ENCODE results near the gene SRP9. TPM values are rescaled to one million over a fixed set of nuclear protein-coding genes. Genes with fewer than 3 reads are reported as not detected.
"Not testable (repeated sequence)": the region's sequence is repeated elsewhere in the genome, so short reads cannot be mapped to it uniquely, and the experiment has no call there.

SRP9 gene
- total RNA-seq, 1 donor from 2014 or later = 480 TPM

DNA sequence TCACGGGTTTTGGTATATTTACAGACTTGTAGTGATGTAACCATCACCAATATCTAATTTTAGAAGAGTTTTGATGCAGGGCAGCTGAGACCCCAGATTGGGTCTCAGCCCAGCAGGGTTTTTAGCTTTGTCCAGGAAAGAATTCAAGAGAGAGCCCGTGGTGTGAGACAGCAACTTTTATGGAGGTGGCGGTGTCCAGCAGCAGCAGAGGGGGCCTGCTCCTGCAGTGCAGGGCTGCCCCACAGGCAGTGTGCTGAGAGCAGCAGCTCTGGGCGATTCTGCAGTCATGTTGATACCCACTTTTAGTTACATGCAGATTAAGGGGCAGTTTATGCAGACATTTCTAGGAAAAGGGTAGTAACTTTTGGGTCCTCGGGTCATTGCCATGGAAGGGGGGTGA, 30.5 kb downstream of the SRP9 start:
- Mint-ChIP-seq H3K36me3 (ENCODE audit: low read depth) (peaks cover 3% of the 10 kb centered on the region), H3K4me3 (peak overlapping the region; percentile 87), H3K9me3 (no peaks in the 10 kb centered on the region), H3K27ac (ENCODE audit: unreplicated experiment) (no peak overlapping the region), H3K27me3 (ENCODE audit: low read depth) (peaks cover 8% of the 10 kb centered on the region), H3K4me1 (peaks cover 23% of the 10 kb centered on the region)
- DNase-seq (ENCODE audit: low read depth, low spot score) = no peak
- no peak for TF ChIP-seq CTCF (conservative IDR thresholded peaks at IDR 0.05)

GRCh38 chr1:225809842-225810578, 32.4 kb downstream of the SRP9 start, which contains the start of gene EPHX1:
EPHX1 (plus strand) TSS chr1:225810124; CDS start chr1:225828730, 18,606 bp downstream.
- TF ChIP-seq CTCF (conservative IDR thresholded peaks at IDR 0.05) = peak; percentile 50
- peak within 1 kb of the TSS; percentile 84 for H3K27ac Mint-ChIP-seq (ENCODE audit: unreplicated experiment)
- no peaks in the 10 kb centered on the region for H3K9me3 Mint-ChIP-seq
- H3K27me3 Mint-ChIP-seq (ENCODE audit: low read depth) = peaks cover 8% of the 10 kb centered on the region
- H3K4me3 Mint-ChIP-seq = peak within 1 kb of the TSS; percentile 92
- peak; percentile 82 for DNase-seq (ENCODE audit: low read depth, low spot score)
- H3K4me1 Mint-ChIP-seq = peaks cover 31% of the 10 kb centered on the region
- H3K36me3 Mint-ChIP-seq (ENCODE audit: low read depth) = no peaks in the 10 kb centered on the region

DNA sequence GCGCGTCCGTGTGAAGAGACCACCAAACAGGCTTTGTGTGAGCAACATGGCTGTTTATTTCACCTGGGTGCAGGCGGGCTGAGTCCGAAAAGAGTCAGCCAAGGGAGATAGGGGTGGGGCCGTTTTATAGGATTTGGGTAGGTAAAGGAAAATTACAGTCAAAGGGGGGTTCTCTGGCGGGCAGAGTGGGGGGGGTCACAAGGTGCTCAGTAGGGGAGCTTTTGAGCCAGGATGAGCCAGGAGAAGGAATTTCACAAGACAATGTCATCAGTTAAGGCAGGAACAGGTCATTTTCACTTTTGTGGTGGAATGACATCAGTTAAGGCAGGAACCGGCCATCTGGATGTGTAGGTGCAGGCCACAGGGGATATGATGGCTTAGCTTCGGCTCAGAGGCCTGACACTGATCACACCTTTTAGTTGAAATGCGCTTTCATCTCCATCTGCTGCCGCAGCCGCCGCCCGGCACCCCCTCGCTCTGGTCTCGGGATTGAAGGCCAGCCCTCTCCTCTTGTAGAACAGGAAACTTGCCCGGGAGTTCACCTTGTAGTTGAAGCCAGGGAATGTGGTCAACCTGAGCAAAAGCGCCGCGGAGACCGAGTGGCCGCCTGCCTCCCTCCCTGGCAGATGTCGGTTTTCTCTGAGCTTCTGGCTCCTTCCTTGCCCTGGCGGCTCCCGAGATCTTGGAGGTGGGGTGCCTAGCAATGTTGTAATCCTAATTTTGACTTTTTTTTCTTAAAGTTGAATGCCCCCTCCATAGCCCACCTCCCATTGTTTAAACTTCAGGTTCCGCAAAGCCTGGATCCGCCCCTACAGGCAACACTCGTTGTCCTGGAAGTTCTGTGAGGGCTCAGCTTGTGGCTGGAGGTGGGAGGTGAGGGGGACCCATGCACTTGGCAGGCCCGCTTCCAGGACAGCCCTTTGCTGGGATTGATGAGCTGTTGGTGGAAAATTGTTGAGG, 33.2 kb downstream of the SRP9 start:
- peaks cover 31% of the 10 kb centered on the region for H3K4me1 Mint-ChIP-seq
- peak; percentile 4 for TF ChIP-seq CTCF (conservative IDR thresholded peaks at IDR 0.05)
- DNase-seq (ENCODE audit: low read depth, low spot score); H3K9me3 Mint-ChIP-seq; H3K27me3 Mint-ChIP-seq (ENCODE audit: low read depth); H3K36me3 Mint-ChIP-seq (ENCODE audit: low read depth): not testable (repeated sequence)
- peak overlapping the region; percentile 92 for H3K4me3 Mint-ChIP-seq
- peak overlapping the region; percentile 84 for H3K27ac Mint-ChIP-seq (ENCODE audit: unreplicated experiment)

DNA sequence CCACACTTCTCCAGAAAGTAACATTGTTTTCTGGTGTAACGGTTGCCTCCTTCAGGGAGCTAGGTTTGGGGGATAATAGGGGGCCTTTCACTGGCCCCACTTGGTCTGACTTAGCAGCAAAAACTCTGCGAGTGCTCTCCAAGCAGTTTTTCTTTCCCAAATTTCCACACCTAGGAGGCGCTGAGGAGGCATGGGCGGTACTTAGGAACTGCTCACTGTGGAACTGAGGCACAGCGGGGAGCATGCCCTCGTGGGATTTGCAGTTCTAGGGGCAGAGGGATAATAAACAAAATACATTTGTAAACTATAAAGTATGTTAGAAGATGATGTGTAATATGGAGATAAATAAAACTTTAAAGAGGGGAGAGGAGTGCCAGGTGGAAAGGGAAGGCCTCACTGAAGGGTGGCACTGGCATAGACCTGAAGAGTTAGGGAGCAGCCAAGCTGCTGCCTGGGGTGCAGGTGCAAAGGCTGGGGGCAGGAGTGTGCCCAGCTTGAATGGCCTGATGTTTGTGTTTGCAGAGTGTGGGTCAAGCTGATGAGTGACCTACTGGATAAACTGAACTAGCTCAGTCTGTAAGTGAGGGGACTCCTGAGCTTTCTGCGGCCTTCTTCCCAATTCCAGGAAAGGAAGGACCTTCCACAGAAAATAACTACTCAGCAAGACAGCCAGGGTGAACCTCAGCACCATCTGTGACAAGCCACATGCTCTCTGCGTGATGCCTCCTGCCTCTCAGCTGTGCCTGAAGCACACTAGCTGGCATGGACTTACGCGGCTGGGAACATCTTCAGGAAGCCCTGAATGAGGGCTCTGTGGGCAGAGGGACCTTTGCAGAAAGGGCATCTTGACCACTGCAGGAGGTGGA, 34.2 kb downstream of the SRP9 start:
- peak; percentile 44 for TF ChIP-seq CTCF (conservative IDR thresholded peaks at IDR 0.05)
- Mint-ChIP-seq H3K4me1 (peaks cover 31% of the 10 kb centered on the region), H3K4me3 (peak overlapping the region; percentile 92), H3K27ac (ENCODE audit: unreplicated experiment) (no peak overlapping the region), H3K36me3 (ENCODE audit: low read depth) (no peaks in the 10 kb centered on the region), H3K9me3 (no peaks in the 10 kb centered on the region), H3K27me3 (ENCODE audit: low read depth) (peaks cover 8% of the 10 kb centered on the region)
- no peak for DNase-seq (ENCODE audit: low read depth, low spot score)
